ENCODE results near the gene SFI1. TPM values are rescaled to one million over a fixed set of nuclear protein-coding genes. Genes with fewer than 3 reads are reported as not detected.
A peak's percentile ranks its signal among the peaks of the same experiment; 100 is the strongest.

The SFI1 gene
- total and polyA plus RNA-seq, 11 donors: 2.2 to 18.3 (median 6.4) TPM

DNA sequence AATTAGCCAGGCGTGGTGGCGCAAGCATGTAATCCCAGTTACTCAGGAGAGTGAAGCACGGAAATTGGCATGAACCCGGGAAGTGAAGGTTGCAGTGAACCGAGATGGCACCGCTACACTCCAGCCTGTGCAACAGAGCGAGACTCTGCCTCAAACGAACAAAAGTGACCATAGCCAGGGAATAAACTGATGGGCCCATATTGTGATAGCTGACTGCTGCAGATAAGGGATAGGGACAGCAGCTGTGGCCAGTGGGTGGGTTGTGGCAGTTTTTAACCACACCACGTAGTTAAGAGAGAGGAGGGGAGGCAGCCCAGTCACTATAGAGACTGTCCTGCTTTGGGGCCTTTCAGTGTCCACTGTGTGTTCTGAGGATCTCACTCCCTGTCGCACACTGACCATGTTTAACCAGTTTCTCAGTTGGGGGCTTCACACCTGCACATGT, 106.8 kb downstream of the SFI1 start:
- Histone ChIP-seq H3K27me3 (no peaks in the 10 kb centered on the region), H3K27ac (peak overlapping the region in 9 of 12 donors; percentile 1 to 82 (median 65)), H3K36me3 (peaks cover 0 to 32% (median 0%) of the 10 kb centered on the region in 9 donors), H3K9me3 (no peaks in the 10 kb centered on the region), H3K4me3 (no peak overlapping the region), H3K4me1 (peaks cover 0 to 15% (median 3%) of the 10 kb centered on the region in 12 donors)
- no peak for ATAC-seq
- 78 to 91% (median 83%) methylated on average over 10 of the region's 10 CpGs for WGBS, 4 donors
- no peak for DNase-seq
- TF ChIP-seq POLR2A (IDR thresholded peaks at IDR 0.05): no peak
- TF ChIP-seq, protein P1, sequence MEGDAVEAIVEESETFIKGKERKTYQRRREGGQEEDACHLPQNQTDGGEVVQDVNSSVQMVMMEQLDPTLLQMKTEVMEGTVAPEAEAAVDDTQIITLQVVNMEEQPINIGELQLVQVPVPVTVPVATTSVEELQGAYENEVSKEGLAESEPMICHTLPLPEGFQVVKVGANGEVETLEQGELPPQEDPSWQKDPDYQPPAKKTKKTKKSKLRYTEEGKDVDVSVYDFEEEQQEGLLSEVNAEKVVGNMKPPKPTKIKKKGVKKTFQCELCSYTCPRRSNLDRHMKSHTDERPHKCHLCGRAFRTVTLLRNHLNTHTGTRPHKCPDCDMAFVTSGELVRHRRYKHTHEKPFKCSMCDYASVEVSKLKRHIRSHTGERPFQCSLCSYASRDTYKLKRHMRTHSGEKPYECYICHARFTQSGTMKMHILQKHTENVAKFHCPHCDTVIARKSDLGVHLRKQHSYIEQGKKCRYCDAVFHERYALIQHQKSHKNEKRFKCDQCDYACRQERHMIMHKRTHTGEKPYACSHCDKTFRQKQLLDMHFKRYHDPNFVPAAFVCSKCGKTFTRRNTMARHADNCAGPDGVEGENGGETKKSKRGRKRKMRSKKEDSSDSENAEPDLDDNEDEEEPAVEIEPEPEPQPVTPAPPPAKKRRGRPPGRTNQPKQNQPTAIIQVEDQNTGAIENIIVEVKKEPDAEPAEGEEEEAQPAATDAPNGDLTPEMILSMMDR (IDR thresholded peaks at IDR 0.05): no peak
- intact Hi-C loops (cut with DNase I): no loop called here

DNA sequence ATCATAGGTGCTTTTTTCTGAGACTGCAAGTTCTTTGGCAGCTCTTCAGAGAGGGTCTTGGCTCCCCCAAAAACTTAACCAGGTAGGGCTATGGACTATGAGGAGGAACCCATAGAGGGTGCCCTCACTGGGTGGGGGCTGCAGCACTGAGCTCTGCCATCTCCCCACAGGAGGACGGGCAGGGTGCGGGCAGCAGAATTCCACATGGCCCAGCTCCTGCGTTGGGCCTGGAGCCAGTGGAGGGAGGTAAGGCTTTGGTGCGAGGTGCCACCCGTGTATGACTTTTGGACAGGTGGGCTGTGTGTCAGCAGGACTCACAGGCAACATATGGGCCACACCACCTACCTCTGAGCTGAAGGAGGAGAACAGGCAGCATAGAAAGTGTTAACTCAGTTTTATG, 107.2 kb downstream of the SFI1 start:
- no peak overlapping the region for H3K4me3 ChIP-seq
- TF ChIP-seq, protein P1 (IDR thresholded peaks at IDR 0.05): no peak
- TF ChIP-seq POLR2A (IDR thresholded peaks at IDR 0.05): no peak
- WGBS, 4 donors: 94 to 97% (median 95%) methylated on average over 5 of the region's 5 CpGs
- peaks cover 0 to 36% (median 0%) of the 10 kb centered on the region in 9 donors for H3K36me3 ChIP-seq
- ATAC-seq (no peak), DNase-seq (no peak)
- intact Hi-C loops (cut with DNase I): no loop called here
- H3K9me3 ChIP-seq: no peaks in the 10 kb centered on the region
- H3K27ac ChIP-seq: peak overlapping the region in 3 of 12 donors; percentile 77 to 82 (median 78)
- no peaks in the 10 kb centered on the region for H3K27me3 ChIP-seq
- H3K4me1 ChIP-seq: peaks cover 0 to 15% (median 3%) of the 10 kb centered on the region in 12 donors

DNA sequence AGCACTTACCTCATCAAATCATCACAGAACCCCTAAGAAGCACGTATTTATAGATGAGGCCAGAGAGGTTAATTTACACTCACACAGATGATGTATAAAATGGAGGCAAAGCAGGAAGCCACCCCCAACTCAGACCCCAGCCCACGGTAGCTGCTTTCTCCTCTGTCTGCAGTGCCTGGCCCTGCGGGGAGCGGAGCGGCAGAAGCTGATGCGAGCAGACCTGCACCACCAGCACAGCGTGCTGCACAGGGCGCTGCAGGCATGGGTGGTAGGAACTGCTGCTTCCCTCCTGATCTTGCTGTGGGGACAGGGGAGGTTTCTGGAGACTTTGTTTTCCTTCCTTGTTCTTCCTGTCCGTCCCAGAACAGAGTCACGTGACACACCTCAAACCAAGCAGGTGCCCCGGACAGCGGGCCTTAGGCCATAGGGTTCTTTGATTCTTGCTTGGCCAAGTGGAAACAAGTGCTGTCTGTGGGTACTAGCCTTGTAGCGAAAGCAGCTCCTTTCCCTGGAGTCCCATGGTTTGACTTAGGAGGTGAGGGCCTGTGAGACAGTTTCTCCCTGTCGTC, 107.9 kb downstream of the SFI1 start:
- 91 to 96% (median 95%) methylated on average over 14 of the region's 14 CpGs for WGBS, 4 donors
- no peak overlapping the region for H3K4me3 ChIP-seq
- H3K27ac ChIP-seq: no peak overlapping the region
- DNase-seq (no peak), ATAC-seq (no peak)
- H3K36me3 ChIP-seq: peaks cover 0 to 36% (median 0%) of the 10 kb centered on the region in 9 donors
- no peaks in the 10 kb centered on the region for H3K27me3 ChIP-seq
- peaks cover 0 to 15% (median 3%) of the 10 kb centered on the region in 12 donors for H3K4me1 ChIP-seq
- TF ChIP-seq, protein P1 (IDR thresholded peaks at IDR 0.05): no peak
- no peak for TF ChIP-seq POLR2A (IDR thresholded peaks at IDR 0.05)
- no peaks in the 10 kb centered on the region for H3K9me3 ChIP-seq
- intact Hi-C loops (cut with DNase I): no loop called here

DNA sequence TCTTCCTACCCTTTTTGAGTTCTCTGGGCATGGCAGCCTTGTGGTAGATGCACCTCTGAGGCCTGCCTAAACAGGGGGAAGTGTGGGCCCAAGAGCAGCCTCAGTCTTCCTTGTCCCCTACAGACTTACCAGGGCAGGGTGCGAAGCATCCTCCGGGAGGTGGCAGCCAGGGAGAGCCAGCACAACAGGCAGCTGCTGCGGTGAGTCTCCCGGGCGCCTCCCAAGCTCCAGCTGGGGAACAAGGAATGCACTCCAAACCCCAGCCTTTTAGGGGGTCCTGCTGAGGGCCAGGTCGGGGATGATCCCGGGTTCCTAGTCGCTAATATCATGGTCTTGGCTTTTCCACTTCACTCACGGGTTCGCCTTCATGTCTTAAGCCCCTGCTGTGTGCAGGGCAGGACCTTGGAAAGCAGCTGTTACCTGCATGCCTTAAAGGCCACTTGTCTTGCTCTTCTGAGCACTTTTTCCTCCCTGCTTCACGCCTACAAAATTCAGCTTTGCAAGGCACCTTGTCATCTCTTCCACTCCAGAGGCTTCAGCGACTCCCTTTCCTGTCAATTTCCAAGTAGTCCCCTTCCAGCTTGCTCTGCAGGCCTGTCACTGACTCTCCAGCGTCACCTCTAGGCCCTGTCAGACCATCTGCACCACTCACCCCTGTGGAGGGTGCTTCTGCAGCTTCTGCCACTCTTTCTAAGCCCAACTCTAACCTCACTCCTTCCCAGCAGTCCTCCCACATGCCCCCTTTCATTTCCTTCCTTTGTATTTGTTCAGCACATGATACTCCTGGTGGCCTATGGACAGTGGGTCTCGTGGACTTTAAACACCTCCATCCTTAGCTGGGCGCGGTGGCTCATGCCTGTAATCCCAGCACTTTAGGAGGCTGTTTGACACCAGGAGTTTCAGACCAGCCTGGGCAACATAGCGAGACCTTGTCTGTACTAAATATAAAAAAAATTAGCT, 108.7 kb downstream of the SFI1 start:
- no peak for ATAC-seq
- DNase-seq: no peak
- intact Hi-C loops (cut with DNase I): no loop called here
- H3K27me3 ChIP-seq: no peaks in the 10 kb centered on the region
- peaks cover 0 to 43% (median 0%) of the 10 kb centered on the region in 9 donors for H3K36me3 ChIP-seq
- H3K4me1 ChIP-seq: peaks cover 0 to 15% (median 3%) of the 10 kb centered on the region in 12 donors
- H3K9me3 ChIP-seq: no peaks in the 10 kb centered on the region
- TF ChIP-seq, protein P1 (IDR thresholded peaks at IDR 0.05): no peak
- TF ChIP-seq POLR2A (IDR thresholded peaks at IDR 0.05): no peak
- H3K4me3 ChIP-seq: no peak overlapping the region
- H3K27ac ChIP-seq: no peak overlapping the region
- WGBS, 4 donors: 86 to 91% (median 88%) methylated on average over 17 of the region's 17 CpGs

Data from heart left ventricle (tissue), 16 donors.